Measurements from ENCODE around the gene NHEJ1. TPM values are rescaled to one million over a fixed set of nuclear protein-coding genes. Genes with fewer than 3 reads are reported as not detected.

The NHEJ1 gene
- total RNA-seq, 2 experiments from 2014 or later, result 12.7 to 14.3 TPM

DNA sequence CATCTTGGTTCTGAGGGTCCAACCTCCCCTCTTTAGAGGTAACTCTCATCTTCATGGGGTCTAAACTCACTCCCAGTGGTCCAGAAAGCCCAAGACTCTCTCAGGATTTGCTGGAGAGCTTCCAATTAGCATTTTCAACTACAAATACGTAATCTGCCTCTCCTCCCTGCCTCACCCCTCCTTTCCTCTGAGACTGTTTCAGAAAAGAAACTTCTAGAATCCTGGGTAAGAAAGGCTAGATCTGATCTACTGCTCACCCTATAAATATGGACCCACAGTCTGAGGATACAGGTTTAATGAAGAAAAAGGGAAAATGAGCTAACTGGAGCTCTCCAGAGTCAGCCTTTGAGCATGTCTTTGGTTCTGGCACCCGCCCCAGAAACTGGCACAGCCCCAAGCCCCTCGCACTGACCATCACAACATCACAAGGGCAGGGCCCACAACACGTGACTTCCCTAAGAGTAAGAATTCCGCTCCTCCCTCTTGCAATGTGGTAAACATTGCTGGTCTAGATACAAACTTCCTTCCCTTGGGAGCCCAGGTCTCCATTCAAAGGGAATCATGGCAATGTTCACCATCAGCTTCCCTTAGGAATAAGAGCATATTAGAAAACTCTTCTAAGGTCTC is 78.2 kb downstream of the NHEJ1 start:
- no peak overlapping the region for H3K4me3 ChIP-seq (ENCODE audit: low read depth, low read length, poor library complexity, severe bottlenecking)
- no peak overlapping the region for H2AFZ ChIP-seq (ENCODE audit: low read length)
- CTCF ChIA-PET (ENCODE audit: unreplicated experiment), result no interaction called here
- no peaks in the 10 kb centered on the region for H3K9me3 ChIP-seq (ENCODE audit: low read length)
- intact Hi-C loops (cut with micrococcal nuclease; ENCODE audit: unreplicated experiment), result no loop called here
- no peaks in the 10 kb centered on the region for H3K79me2 ChIP-seq (ENCODE audit: insufficient read depth, low read depth, low read length)
- no TSS peak for BruUV-seq (replicated peaks)
- no peaks in the 10 kb centered on the region for H3K9me2 ChIP-seq (ENCODE audit: insufficient read depth, low read length)
- no peaks in the 10 kb centered on the region for H4K20me1 ChIP-seq (ENCODE audit: insufficient read depth, low read length)
- TF ChIP-seq, protein P1, sequence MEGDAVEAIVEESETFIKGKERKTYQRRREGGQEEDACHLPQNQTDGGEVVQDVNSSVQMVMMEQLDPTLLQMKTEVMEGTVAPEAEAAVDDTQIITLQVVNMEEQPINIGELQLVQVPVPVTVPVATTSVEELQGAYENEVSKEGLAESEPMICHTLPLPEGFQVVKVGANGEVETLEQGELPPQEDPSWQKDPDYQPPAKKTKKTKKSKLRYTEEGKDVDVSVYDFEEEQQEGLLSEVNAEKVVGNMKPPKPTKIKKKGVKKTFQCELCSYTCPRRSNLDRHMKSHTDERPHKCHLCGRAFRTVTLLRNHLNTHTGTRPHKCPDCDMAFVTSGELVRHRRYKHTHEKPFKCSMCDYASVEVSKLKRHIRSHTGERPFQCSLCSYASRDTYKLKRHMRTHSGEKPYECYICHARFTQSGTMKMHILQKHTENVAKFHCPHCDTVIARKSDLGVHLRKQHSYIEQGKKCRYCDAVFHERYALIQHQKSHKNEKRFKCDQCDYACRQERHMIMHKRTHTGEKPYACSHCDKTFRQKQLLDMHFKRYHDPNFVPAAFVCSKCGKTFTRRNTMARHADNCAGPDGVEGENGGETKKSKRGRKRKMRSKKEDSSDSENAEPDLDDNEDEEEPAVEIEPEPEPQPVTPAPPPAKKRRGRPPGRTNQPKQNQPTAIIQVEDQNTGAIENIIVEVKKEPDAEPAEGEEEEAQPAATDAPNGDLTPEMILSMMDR (conservative IDR thresholded peaks at IDR 0.05; ENCODE audit: low read length), result no peak
- no peak for TF ChIP-seq EZH2phosphoT487 (IDR thresholded peaks at IDR 0.05; ENCODE audit: borderline replicate concordance, low read depth, low read length)
- H3K4me2 ChIP-seq (ENCODE audit: low read length), result no peak overlapping the region
- no peak for DNase-seq (ENCODE audit: low spot score)
- H3K4me1 ChIP-seq (ENCODE audit: insufficient read depth, low read length, poor library complexity, severe bottlenecking), result peaks cover 7% of the 10 kb centered on the region
- POLR2A ChIA-PET, result no interaction called here
- no peaks in the 10 kb centered on the region for H3K36me3 ChIP-seq (ENCODE audit: insufficient read depth, low read length)
- H3K27ac ChIP-seq (ENCODE audit: low read depth, low read length, poor library complexity, severe bottlenecking), result no peak overlapping the region

DNA sequence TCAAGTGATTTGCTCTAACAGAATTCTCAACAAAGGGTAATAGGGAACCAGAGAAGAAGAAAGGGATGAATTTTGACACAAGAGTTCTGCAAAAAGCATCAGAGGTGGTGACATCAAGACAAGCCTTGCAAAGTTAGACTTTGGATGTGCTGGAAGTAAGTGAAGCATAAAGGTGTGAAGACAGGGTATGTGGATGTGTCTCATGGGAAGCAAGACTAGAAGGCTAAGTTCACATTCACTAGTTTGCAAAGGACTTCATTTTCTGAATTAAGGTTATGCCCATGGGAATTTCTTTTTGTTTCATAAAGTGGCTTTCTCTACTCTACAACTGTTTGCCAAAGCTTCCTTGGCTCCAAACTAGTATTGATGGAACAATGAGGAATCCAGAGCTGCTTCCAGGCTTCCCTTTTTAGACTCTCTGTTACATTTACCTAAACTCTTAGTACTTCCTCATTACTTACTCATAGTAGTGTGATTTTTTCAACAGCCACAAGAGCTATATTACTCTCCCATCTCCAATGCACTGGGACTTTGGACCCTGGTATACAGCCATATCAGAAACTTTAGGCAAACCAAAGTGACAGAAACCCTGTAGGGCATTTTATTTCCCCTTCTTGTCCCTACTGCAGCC is 78.8 kb downstream of the NHEJ1 start:
- DNase-seq (ENCODE audit: low spot score), result no peak
- POLR2A ChIA-PET, result interaction anchor here (1.0 kb wide), 1 partner anchor 9 kb away, joined by 3 read pairs; no protein-coding TSS in a partner anchor

More for the DNA sequence above, 78.8 kb downstream of the NHEJ1 start:
- CTCF ChIA-PET (ENCODE audit: unreplicated experiment), result no interaction called here
- H3K4me1 ChIP-seq (ENCODE audit: insufficient read depth, low read length, poor library complexity, severe bottlenecking), result peaks cover 7% of the 10 kb centered on the region
- no peak overlapping the region for H3K27ac ChIP-seq (ENCODE audit: low read depth, low read length, poor library complexity, severe bottlenecking)
- H3K9me2 ChIP-seq (ENCODE audit: insufficient read depth, low read length), result no peaks in the 10 kb centered on the region
- no TSS peak for BruUV-seq (replicated peaks)
- no peak overlapping the region for H3K4me2 ChIP-seq (ENCODE audit: low read length)
- no peaks in the 10 kb centered on the region for H3K36me3 ChIP-seq (ENCODE audit: insufficient read depth, low read length)
- H2AFZ ChIP-seq (ENCODE audit: low read length), result no peak overlapping the region
- no peaks in the 10 kb centered on the region for H4K20me1 ChIP-seq (ENCODE audit: insufficient read depth, low read length)
- TF ChIP-seq, protein P1 (conservative IDR thresholded peaks at IDR 0.05; ENCODE audit: low read length), result no peak
- no peak for TF ChIP-seq EZH2phosphoT487 (IDR thresholded peaks at IDR 0.05; ENCODE audit: borderline replicate concordance, low read depth, low read length)
- H3K79me2 ChIP-seq (ENCODE audit: insufficient read depth, low read depth, low read length), result no peaks in the 10 kb centered on the region
- H3K4me3 ChIP-seq (ENCODE audit: low read depth, low read length, poor library complexity, severe bottlenecking), result no peak overlapping the region
- H3K9me3 ChIP-seq (ENCODE audit: low read length), result no peaks in the 10 kb centered on the region
- intact Hi-C loops (cut with micrococcal nuclease; ENCODE audit: unreplicated experiment), result no loop called here
